Naive thymus-derived CD8-positive, alpha-beta T cell (primary cell): Measurements from ENCODE around the gene CRTC1. TPM values are rescaled to one million over a fixed set of nuclear protein-coding genes. Genes with fewer than 3 reads are reported as not detected.
"Not testable (repeated sequence)": the region's sequence is repeated elsewhere in the genome, so short reads cannot be mapped to it uniquely, and the experiment has no call there.

Experiments
- ATAC-seq, 2 donors: fragments of 150-1000 bp; cut with Tn5 transposase in 1 of 2; sonication (Bioruptor Pico), chemical (Tn5 transposase) in 1 of 2; 1 replicate in 1 of 2; 2 replicates in 1 of 2; pipeline ENCODE4 v1.10.0; 2021; ENCODE audit warnings: mild to moderate bottlenecking in 2 of 2, moderate library complexity in 2 of 2
- POLR2A ChIA-PET: fragments of 350-600 bp; sonication (Branson Sonifier 250); formaldehyde crosslinking; loops from one replicate; lab custom pipeline; 2021; ENCODE audit warnings: antibody characterized with exemption; lab: Charles Lee
- DNase-seq, 10 donors: peaks; one replicate each; pipeline versions ENCODE4 v3.0.0 to v3.0.0-alpha.2; 2020 to 2022
- H3K27ac Mint-ChIP-seq, 10 donors: one replicate each; pipeline ENCODE4 v1.8.0; 2020 to 2022; ENCODE audit warnings: mild to moderate bottlenecking in 10 of 10, mixed read lengths in 10 of 10, moderate library complexity in 4 of 10, inconsistent platforms in 1 of 10
- H3K27me3 Mint-ChIP-seq, 5 donors: one replicate each; pipeline ENCODE4 v1.8.0; 2021 to 2022; ENCODE audit warnings: mixed read lengths in 5 of 5
- H3K36me3 Mint-ChIP-seq, 3 donors: one replicate each; pipeline ENCODE4 v1.8.0; 2020 to 2022; ENCODE audit warnings: mixed read lengths in 3 of 3, mild to moderate bottlenecking in 2 of 3, inconsistent platforms in 1 of 3
- H3K4me1 Mint-ChIP-seq, 4 donors: one replicate each; pipeline ENCODE4 v1.8.0; 2021 to 2022; ENCODE audit warnings: mixed read lengths in 4 of 4
- H3K4me3 Mint-ChIP-seq, 10 donors: one replicate each; pipeline ENCODE4 v1.8.0; 2020 to 2022; ENCODE audit warnings: mild to moderate bottlenecking in 10 of 10, mixed read lengths in 10 of 10, moderate library complexity in 6 of 10, inconsistent platforms in 1 of 10
- H3K9me3 Mint-ChIP-seq, 9 donors: one replicate each; pipeline ENCODE4 v1.8.0; 2020 to 2022; ENCODE audit warnings: mixed read lengths in 9 of 9, mild to moderate bottlenecking in 3 of 9, inconsistent platforms in 1 of 9, moderate library complexity in 1 of 9
- polyA plus RNA-seq, 3 donors: library from polyadenylated mRNA; unstranded; fragments of 300-500 nt; fragmentation: Illumina TruSeq; gene quantifications; one replicate each; pipeline ENCODE4 v1.2.3, GENCODE V29; 2021
- total RNA-seq, 8 experiments: library from RNA in 2 of 8; stranded (reverse) in 2 of 8; gene quantifications; one replicate each; pipeline ENCODE4 v1.2.3 and lab custom pipeline; 2021 to 2026

CRTC1 gene
- total and polyA plus RNA-seq, 5 experiments from 2014 or later = 1.2 to 25.7 (median 2.0) TPM

GRCh38 chr19:18729933-18730530 is 46.6 kb downstream of the CRTC1 start:
- Mint-ChIP-seq H3K4me1 (peaks cover 2 to 22% (median 12%) of the 10 kb centered on the region in 4 donors), H3K9me3 (no peaks in the 10 kb centered on the region), H3K36me3 (peaks cover 0 to 15% (median 2%) of the 10 kb centered on the region in 3 donors), H3K27me3 (no peaks in the 10 kb centered on the region), H3K27ac (no peak overlapping the region), H3K4me3 (no peak overlapping the region)
- no peak for DNase-seq
- POLR2A ChIA-PET = no interaction called here
- no peak for ATAC-seq

GRCh38 chr19:18730885-18731513 is 47.5 kb downstream of the CRTC1 start:
- POLR2A ChIA-PET = no interaction called here
- peaks cover 2 to 15% (median 10%) of the 10 kb centered on the region in 4 donors for H3K4me1 Mint-ChIP-seq
- no peaks in the 10 kb centered on the region for H3K27me3 Mint-ChIP-seq
- peak overlapping the region in 1 of 10 donors; percentile 17 for H3K27ac Mint-ChIP-seq
- ATAC-seq (no peak), DNase-seq (no peak)
- H3K36me3 Mint-ChIP-seq = peaks cover 0 to 15% (median 2%) of the 10 kb centered on the region in 3 donors
- H3K4me3 Mint-ChIP-seq = no peak overlapping the region
- H3K9me3 Mint-ChIP-seq = no peaks in the 10 kb centered on the region

- DNase-seq (no peak), ATAC-seq (no peak)
- H3K36me3 Mint-ChIP-seq = peaks cover 0 to 15% (median 2%) of the 10 kb centered on the region in 3 donors
- H3K9me3 Mint-ChIP-seq = no peaks in the 10 kb centered on the region
- H3K27me3 Mint-ChIP-seq = no peaks in the 10 kb centered on the region
- no peak overlapping the region for H3K4me3 Mint-ChIP-seq
- H3K27ac Mint-ChIP-seq = peak overlapping the region in 1 of 10 donors; percentile 67
- POLR2A ChIA-PET = no interaction called here
- peaks cover 2 to 15% (median 9%) of the 10 kb centered on the region in 4 donors for H3K4me1 Mint-ChIP-seq
These were observed 48.1 kb downstream of the CRTC1 start for GRCh38 chr19:18731562-18732008.

- Mint-ChIP-seq H3K27me3 (no peaks in the 10 kb centered on the region), H3K27ac (peak overlapping the region in 1 of 10 donors; percentile 84), H3K36me3 (peaks cover 0 to 9% (median 0%) of the 10 kb centered on the region in 3 donors), H3K9me3 (no peaks in the 10 kb centered on the region), H3K4me3 (no peak overlapping the region), H3K4me1 (peaks cover 2 to 15% (median 10%) of the 10 kb centered on the region in 4 donors)
- DNase-seq (no peak), ATAC-seq (no peak)
- POLR2A ChIA-PET = no interaction called here
These were observed 49.7 kb downstream of the CRTC1 start for GRCh38 chr19:18733196-18733647.

GRCh38 chr19:18733762-18734332 is 50.4 kb downstream of the CRTC1 start:
- DNase-seq, H3K36me3 Mint-ChIP-seq, H3K4me3 Mint-ChIP-seq, H3K9me3 Mint-ChIP-seq, H3K27me3 Mint-ChIP-seq, POLR2A ChIA-PET, ATAC-seq: not testable (repeated sequence)
- H3K27ac Mint-ChIP-seq = peak overlapping the region in 3 of 10 donors; percentile 6 to 84 (median 52)
- H3K4me1 Mint-ChIP-seq = peaks cover 2 to 17% (median 10%) of the 10 kb centered on the region in 4 donors

- peaks cover 0 to 7% (median 0%) of the 10 kb centered on the region in 3 donors for H3K36me3 Mint-ChIP-seq
- peaks cover 2 to 17% (median 10%) of the 10 kb centered on the region in 4 donors for H3K4me1 Mint-ChIP-seq
- H3K4me3 Mint-ChIP-seq = no peak overlapping the region
- H3K27ac Mint-ChIP-seq = peak overlapping the region in 2 of 10 donors; percentile 34 to 40
- H3K27me3 Mint-ChIP-seq = no peaks in the 10 kb centered on the region
- H3K9me3 Mint-ChIP-seq = no peaks in the 10 kb centered on the region
- DNase-seq (no peak), ATAC-seq (no peak)
- POLR2A ChIA-PET = no interaction called here
These were observed 51.8 kb downstream of the CRTC1 start for GRCh38 chr19:18735324-18735723.

GRCh38 chr19:18735752-18736151 is 52.3 kb downstream of the CRTC1 start:
- peaks cover 2 to 15% (median 10%) of the 10 kb centered on the region in 4 donors for H3K4me1 Mint-ChIP-seq
- no peaks in the 10 kb centered on the region for H3K27me3 Mint-ChIP-seq
- no peak for DNase-seq
- peaks cover 0 to 7% (median 0%) of the 10 kb centered on the region in 3 donors for H3K36me3 Mint-ChIP-seq
- H3K27ac Mint-ChIP-seq = peak overlapping the region in 2 of 10 donors; percentile 34 to 40
- no peak for ATAC-seq
- POLR2A ChIA-PET = interaction anchor here (0.6 kb wide), 1 partner anchor 20 kb away, joined by 5 read pairs; no protein-coding TSS in a partner anchor
- H3K4me3 Mint-ChIP-seq = no peak overlapping the region
- H3K9me3 Mint-ChIP-seq = no peaks in the 10 kb centered on the region

- Mint-ChIP-seq H3K27ac (no peak overlapping the region), H3K4me3 (no peak overlapping the region), H3K9me3 (no peaks in the 10 kb centered on the region), H3K36me3 (peaks cover 0 to 4% (median 0%) of the 10 kb centered on the region in 3 donors), H3K27me3 (no peaks in the 10 kb centered on the region), H3K4me1 (peaks cover 2 to 13% (median 9%) of the 10 kb centered on the region in 4 donors)
- no peak for ATAC-seq
- POLR2A ChIA-PET = interaction anchor here (0.6 kb wide), 1 partner anchor 19 kb away, joined by 5 read pairs; no protein-coding TSS in a partner anchor
- DNase-seq = no peak
These were observed 53.2 kb downstream of the CRTC1 start for GRCh38 chr19:18736415-18737336.

GRCh38 chr19:18737337-18737953 is 54.0 kb downstream of the CRTC1 start:
- peaks cover 2 to 9% (median 6%) of the 10 kb centered on the region in 4 donors for H3K4me1 Mint-ChIP-seq
- H3K36me3 Mint-ChIP-seq = peaks cover 0 to 4% (median 0%) of the 10 kb centered on the region in 3 donors
- ATAC-seq (no peak), DNase-seq (no peak)
- no peaks in the 10 kb centered on the region for H3K9me3 Mint-ChIP-seq
- POLR2A ChIA-PET = no interaction called here
- peak overlapping the region in 1 of 10 donors; percentile 29 for H3K27ac Mint-ChIP-seq
- no peak overlapping the region for H3K4me3 Mint-ChIP-seq
- H3K27me3 Mint-ChIP-seq = no peaks in the 10 kb centered on the region

GRCh38 chr19:18737954-18738351 is 54.5 kb downstream of the CRTC1 start:
- Mint-ChIP-seq H3K4me1 (peaks cover 2 to 9% (median 4%) of the 10 kb centered on the region in 4 donors), H3K36me3 (peaks cover 0 to 4% (median 0%) of the 10 kb centered on the region in 3 donors), H3K9me3 (no peaks in the 10 kb centered on the region), H3K27me3 (no peaks in the 10 kb centered on the region), H3K4me3 (no peak overlapping the region), H3K27ac (peak overlapping the region in 1 of 10 donors; percentile 29)
- POLR2A ChIA-PET = no interaction called here
- ATAC-seq (no peak), DNase-seq (no peak)

- Mint-ChIP-seq H3K27me3 (no peaks in the 10 kb centered on the region), H3K4me1 (peaks cover 0 to 6% (median 1%) of the 10 kb centered on the region in 4 donors), H3K27ac (peak overlapping the region in 1 of 10 donors; percentile 44), H3K4me3 (no peak overlapping the region), H3K36me3 (no peaks in the 10 kb centered on the region), H3K9me3 (no peaks in the 10 kb centered on the region)
- DNase-seq (no peak), ATAC-seq (no peak)
- POLR2A ChIA-PET = interaction anchor here (1.0 kb wide), 1 partner anchor 9 kb away, joined by 4 read pairs; no protein-coding TSS in a partner anchor
These were observed 55.6 kb downstream of the CRTC1 start for GRCh38 chr19:18738961-18739690.
